H1 (cell line): ENCODE results near the gene SLC39A11. TPM values are rescaled to one million over a fixed set of nuclear protein-coding genes. Genes with fewer than 3 reads are reported as not detected.

ENCODE experiments used
- CTCF ChIA-PET: fragments of 300-600 bp; sonication (Branson Sonifier 250); formaldehyde crosslinking; loops from one replicate; lab custom pipeline; 2021; ENCODE audit not compliant: partially characterized antibody; lab: Charles Lee
- POLR2A ChIA-PET: fragments of 300-600 bp; sonication (Branson Sonifier 250); formaldehyde crosslinking; loops from one replicate; lab custom pipeline; 2021; ENCODE audit warnings: inconsistent platforms; ENCODE audit not compliant: partially characterized antibody; lab: Charles Lee
- DNase-seq, 2 experiments: peaks; one replicate each; pipeline versions ENCODE4 v3.0.0 to v3.0.0-alpha.2; 2010 to 2022; ENCODE audit warnings: low spot score in 2 of 2, low read depth in 1 of 2, mixed read lengths in 1 of 2
- FAIRE-seq: peaks from 2 replicates; lab custom pipeline; 2011; peaks lifted over from hg19 to GRCh38; lab: Jason Lieb, UNC
- H2AFZ ChIP-seq: 2 replicates; pipeline ENCODE4 v1.8.1; 2012; ENCODE audit warnings: low read length, inconsistent platforms
- H2AK5ac ChIP-seq: 2 replicates; pipeline ENCODE4 v1.6.1; 2013; ENCODE audit warnings: low read depth, low read length
- H2BK120ac ChIP-seq: replicated peaks from 2 replicates; pipeline ENCODE3; 2013; ENCODE audit warnings: low read depth, low read length, inconsistent platforms
- H2BK12ac ChIP-seq: 2 replicates; pipeline ENCODE4 v1.6.1; 2013; ENCODE audit warnings: low read depth, low read length
- H2BK15ac ChIP-seq: 2 replicates; pipeline ENCODE4 v1.6.1; 2013; ENCODE audit warnings: low read length
- H2BK20ac ChIP-seq: 2 replicates; pipeline ENCODE4 v1.6.1; 2013; ENCODE audit warnings: low read length
- H2BK5ac ChIP-seq: 2 replicates; pipeline ENCODE4 v1.6.1; 2013; ENCODE audit warnings: low read depth, low read length
- H3K14ac ChIP-seq: 2 replicates; pipeline ENCODE4 v1.6.1; 2013; ENCODE audit warnings: inconsistent platforms; ENCODE audit not compliant: insufficient read length
- H3K18ac ChIP-seq: 2 replicates; pipeline ENCODE4 v1.6.1; 2013; ENCODE audit warnings: low read length; ENCODE audit errors: extremely low read depth
- H3K23ac ChIP-seq: 2 replicates; pipeline ENCODE4 v1.6.1; 2013; ENCODE audit warnings: inconsistent platforms; ENCODE audit not compliant: insufficient read length
- H3K23me2 ChIP-seq: 2 replicates; pipeline ENCODE4 v1.6.1; 2013; ENCODE audit warnings: low read depth, low read length
- H3K27ac ChIP-seq: 2 replicates; pipeline ENCODE4 v1.6.1; 2011; ENCODE audit warnings: low read depth, low read length, inconsistent platforms
- H3K27me3 ChIP-seq, 4 experiments: replicated peaks in 1 of 4; 1 replicate in 1 of 4; 2 replicates in 3 of 4; pipeline versions ENCODE4 v1.6.1 to v1.8.1; 2011 to 2013; ENCODE audit warnings: low read length in 3 of 4, mild to moderate bottlenecking in 3 of 4, inconsistent platforms in 2 of 4, mixed read lengths in 2 of 4, moderate library complexity in 1 of 4; ENCODE audit not compliant: control insufficient read depth in 3 of 4, insufficient read depth in 3 of 4; ENCODE audit errors: extremely low read depth in 1 of 4
- H3K36me3 ChIP-seq, 4 experiments: 2 replicates each; pipeline versions ENCODE4 v1.6.1 to v1.8.1; 2011 to 2013; ENCODE audit warnings: mild to moderate bottlenecking in 4 of 4, low read length in 3 of 4, moderate library complexity in 2 of 4, control low read depth in 1 of 4, inconsistent platforms in 1 of 4; ENCODE audit not compliant: insufficient read depth in 4 of 4, control insufficient read depth in 2 of 4
- H3K4ac ChIP-seq: replicated peaks from 2 replicates; pipeline ENCODE3; 2013; ENCODE audit warnings: low read length, low read depth, mixed read lengths, inconsistent platforms; ENCODE audit not compliant: insufficient read length
- H3K4me1 ChIP-seq, 4 experiments: replicated peaks in 1 of 4; 1 replicate in 1 of 4; 2 replicates in 3 of 4; pipeline versions ENCODE4 v1.6.1 to v1.8.1; 2011 to 2013; ENCODE audit warnings: low read length in 3 of 4, inconsistent platforms in 2 of 4, mixed read lengths in 1 of 4; ENCODE audit not compliant: insufficient read depth in 4 of 4, control insufficient read depth in 3 of 4
- H3K4me2 ChIP-seq, 2 experiments: 2 replicates each; pipeline versions ENCODE4 v1.6.1 to v1.8.1; 2011 to 2013; ENCODE audit warnings: low read depth in 2 of 2, low read length in 2 of 2, control low read depth in 1 of 2, inconsistent platforms in 1 of 2, mild to moderate bottlenecking in 1 of 2; ENCODE audit not compliant: insufficient read depth in 1 of 2
- H3K4me3 ChIP-seq, 4 experiments: fragments of 200-600, 300-600 bp in 1 of 4; sonication (generic), shearing (Covaris generic), sonication (Bioruptor Twin) in 1 of 4; 2 replicates each; pipeline versions ENCODE4 v1.5.1 to v1.8.1; 2011 to 2016; ENCODE audit warnings: low read length in 4 of 4, low read depth in 3 of 4, control low read depth in 2 of 4, inconsistent platforms in 2 of 4, mild to moderate bottlenecking in 2 of 4, mixed read lengths in 1 of 4, moderate library complexity in 1 of 4; ENCODE audit not compliant: insufficient read depth in 2 of 4; ENCODE audit errors: extremely low read depth in 1 of 4
- H3K56ac ChIP-seq: replicated peaks from 2 replicates; pipeline ENCODE3; 2013; ENCODE audit warnings: low read depth, mild to moderate bottlenecking, mixed read lengths, low read length, inconsistent platforms; ENCODE audit not compliant: insufficient read length
- H3K79me1 ChIP-seq: 2 replicates; pipeline ENCODE4 v1.6.1; 2013; ENCODE audit warnings: low read depth, low read length, control low read depth
- H3K79me2 ChIP-seq, 2 experiments: 2 replicates each; pipeline versions ENCODE4 v1.6.1 to v1.8.1; 2012 to 2013; ENCODE audit warnings: low read length in 2 of 2, mild to moderate bottlenecking in 2 of 2, inconsistent platforms in 1 of 2; ENCODE audit not compliant: insufficient read depth in 2 of 2, control insufficient read depth in 1 of 2
- H3K9ac ChIP-seq, 4 experiments: replicated peaks in 1 of 4; 1 replicate in 1 of 4; 2 replicates in 3 of 4; pipeline versions ENCODE4 v1.6.1 to v1.8.1; 2011 to 2013; ENCODE audit warnings: low read depth in 3 of 4, low read length in 3 of 4, control low read depth in 2 of 4, mild to moderate bottlenecking in 2 of 4, moderate library complexity in 2 of 4, inconsistent platforms in 1 of 4; ENCODE audit errors: extremely low read depth in 1 of 4
- H3K9me3 ChIP-seq, 2 experiments: 2 replicates each; pipeline versions ENCODE4 v1.6.1 to v1.8.1; 2012 to 2013; ENCODE audit warnings: mild to moderate bottlenecking in 2 of 2, moderate library complexity in 2 of 2, control low read depth in 1 of 2, inconsistent platforms in 1 of 2, low read depth in 1 of 2, low read length in 1 of 2, mixed read lengths in 1 of 2; ENCODE audit not compliant: insufficient read depth in 2 of 2
- H4K20me1 ChIP-seq, 2 experiments: replicated peaks in 1 of 2; 2 replicates each; pipeline versions ENCODE3 to v1.8.1; 2011 to 2013; ENCODE audit warnings: inconsistent platforms in 2 of 2, low read length in 2 of 2, mild to moderate bottlenecking in 1 of 2; ENCODE audit not compliant: insufficient read depth in 2 of 2, control insufficient read depth in 1 of 2
- H4K5ac ChIP-seq: 2 replicates; pipeline ENCODE4 v1.6.1; 2013; ENCODE audit warnings: low read length, low read depth, mixed read lengths, inconsistent platforms; ENCODE audit not compliant: insufficient read length
- H4K8ac ChIP-seq: 2 replicates; pipeline ENCODE4 v1.8.0; 2013; ENCODE audit warnings: mild to moderate bottlenecking, moderate library complexity, low read length, inconsistent platforms; ENCODE audit not compliant: insufficient read depth; ENCODE audit errors: extremely low read depth
- H4K91ac ChIP-seq: replicated peaks from 2 replicates; pipeline ENCODE3; 2013; ENCODE audit warnings: low read length, mixed read lengths, inconsistent platforms; ENCODE audit not compliant: insufficient read length
- ASH2L ChIP-seq: fragments of 200-600, 300-600 bp; sonication (generic); IDR thresholded peaks from one replicate; pipeline ENCODE4 v1.7.1; 2017; ENCODE audit warnings: low read length
- BCL11A ChIP-seq, 2 experiments: IDR thresholded peaks; one replicate each; pipeline ENCODE4 v1.6.1; 2011; ENCODE audit warnings: low read depth in 2 of 2, low read length in 2 of 2, mild to moderate bottlenecking in 2 of 2
- BRCA1 ChIP-seq: IDR thresholded peaks from 2 replicates; pipeline ENCODE4 v1.6.1; 2012; ENCODE audit warnings: low read depth, low read length, improper control_type of control experiment
- CREB1 ChIP-seq: IDR thresholded peaks from 2 replicates; pipeline ENCODE4 v1.6.1; 2012; ENCODE audit warnings: inconsistent platforms
- CTBP2 ChIP-seq: IDR thresholded peaks from 2 replicates; pipeline ENCODE4 v1.7.0; 2011; ENCODE audit warnings: borderline replicate concordance, mild to moderate bottlenecking, moderate library complexity, mixed read lengths, low read length; ENCODE audit not compliant: insufficient read depth, insufficient read length
- GTF2F1 ChIP-seq: IDR thresholded peaks from 2 replicates; pipeline ENCODE4 v1.6.1; 2012; ENCODE audit warnings: low read depth, low read length, improper control_type of control experiment, borderline replicate concordance
- JUND ChIP-seq: IDR thresholded peaks from 2 replicates; pipeline ENCODE4 v1.6.1; 2011; ENCODE audit warnings: mild to moderate bottlenecking, improper control_type of control experiment, low read length
- KDM1A ChIP-seq: fragments of 200-600, 300-600 bp; sonication (generic); IDR thresholded peaks from 2 replicates; pipeline ENCODE4 v1.7.1; 2016; ENCODE audit warnings: mild to moderate bottlenecking, low read length, borderline replicate concordance
- POLR2A ChIP-seq, 2 experiments: IDR thresholded peaks; 1 replicate in 1 of 2; 2 replicates in 1 of 2; pipeline ENCODE4 v1.6.1; 2011; ENCODE audit warnings: low read depth in 2 of 2, low read length in 2 of 2, mild to moderate bottlenecking in 2 of 2; ENCODE audit errors: control extremely low read depth in 1 of 2
- SUZ12 ChIP-seq: fragments of 200-600 bp; sonication (generic); IDR thresholded peaks from 2 replicates; pipeline ENCODE4 v1.6.1; 2012; ENCODE audit warnings: mild to moderate bottlenecking, inconsistent platforms, low read length, moderate library complexity, mixed read lengths
- WGBS, 2 experiments: shearing (Covaris generic) in 1 of 2; methylation state at CpG; one replicate each; pipeline versions ENCODE4 v1.1.6 to v1.1.7; 2013 to 2015; ENCODE audit warnings: low lambda C conversion rate in 2 of 2, mixed read lengths in 2 of 2, inconsistent platforms in 1 of 2, low coverage in 1 of 2, missing lambda C conversion rate in 1 of 2; ENCODE audit not compliant: insufficient replicate concordance in 2 of 2, insufficient coverage in 1 of 2, insufficient read length in 1 of 2; ENCODE audit errors: extremely low coverage in 1 of 2, missing lambda C conversion rate in 1 of 2; 5-methylcytosine and 5-hydroxymethylcytosine counted together
- polyA plus RNA-seq, 7 experiments: library from polyadenylated mRNA; depleted of rRNA in 3 of 7; stranded (reverse) in 5 of 7; unstranded in 2 of 7; fragments of >200 nt in 5 of 7; fragments of 200-250 nt in 2 of 7; gene quantifications; 1 replicate in 5 of 7; 2 replicates in 1 of 7; 4 replicates in 1 of 7; pipeline versions ENCODE4 v1.2.1 to v1.2.3, GENCODE V29; 2011 to 2013; ENCODE audit warnings: missing spikeins in 2 of 7, mixed read lengths in 2 of 7
- total RNA-seq: library from RNA; stranded (reverse); fragmentation: NEBNext Ultra II Directional; extraction: Animal tissue kit (Norgen Biotek cat#: 25700); gene quantifications from 2 replicates; pipeline ENCODE4 v1.2.1, GENCODE V29; 2021
- TF ChIP-seq, protein P1 (sequence below): IDR thresholded peaks from 2 replicates; pipeline ENCODE4 v1.6.1; 2012; ENCODE audit warnings: low read length, inconsistent platforms

SLC39A11 gene
- total and polyA plus RNA-seq, 2 of the 8 experiments (the other 6 are each of a cell fraction or from before 2014, with no cell fraction given), result 12.2 to 19.6 TPM

DNA sequence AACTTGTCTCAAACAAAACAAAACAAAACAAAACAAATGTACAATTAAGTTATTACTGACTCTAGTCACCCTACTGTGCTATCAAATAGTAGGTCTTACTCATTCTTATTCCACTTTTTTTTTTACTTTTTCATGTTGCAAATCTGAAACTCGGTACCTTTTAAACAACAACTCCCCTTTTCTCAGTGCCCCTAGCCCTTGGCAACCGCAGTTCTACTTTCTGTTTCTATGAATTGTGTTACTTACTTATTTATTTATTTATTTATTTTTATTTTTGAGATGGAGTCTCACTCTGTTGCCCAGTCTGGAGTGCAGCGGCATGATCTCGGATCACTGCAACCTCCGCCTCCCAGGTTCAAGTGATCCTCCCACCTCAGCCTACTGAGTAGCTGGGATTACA is 104.0 kb downstream of the SLC39A11 start:
- FAIRE-seq, result no peak
- CTCF ChIA-PET, result interaction anchor here (1.3 to 4.6 kb wide), 2 partner anchors 168 to 201 kb away, joined by 3 to 41 read pairs; no protein-coding TSS in a partner anchor

More for the DNA sequence above, 104.0 kb downstream of the SLC39A11 start:
- no peak overlapping the region for H2BK5ac ChIP-seq
- no peak overlapping the region for H4K8ac ChIP-seq
- no peak overlapping the region for H3K14ac ChIP-seq
- no peaks in the 10 kb centered on the region for H3K36me3 ChIP-seq
- H3K23ac ChIP-seq, result no peak overlapping the region
- no peaks in the 10 kb centered on the region for H3K23me2 ChIP-seq
- no peak overlapping the region for H2BK120ac ChIP-seq
- no peak overlapping the region for H4K5ac ChIP-seq
- H3K56ac ChIP-seq, result no peak overlapping the region
- H3K9ac ChIP-seq, result no peak overlapping the region
- H2AK5ac ChIP-seq, result no peak overlapping the region
- no peak overlapping the region for H2BK20ac ChIP-seq
- H2BK12ac ChIP-seq, result no peak overlapping the region
- H3K27ac ChIP-seq, result no peak overlapping the region
- POLR2A ChIA-PET, result no interaction called here
- no peak overlapping the region for H3K18ac ChIP-seq
- H3K79me1 ChIP-seq, result no peaks in the 10 kb centered on the region
- no peak overlapping the region for H3K4me3 ChIP-seq
- TF ChIP-seq KDM1A, result no peak
- no peak for TF ChIP-seq GTF2F1
- no peak for TF ChIP-seq BCL11A (IDR thresholded peaks at IDR 0.05; ENCODE audit: low read depth in 2 of 2, low read length in 2 of 2)
- TF ChIP-seq, protein P1, sequence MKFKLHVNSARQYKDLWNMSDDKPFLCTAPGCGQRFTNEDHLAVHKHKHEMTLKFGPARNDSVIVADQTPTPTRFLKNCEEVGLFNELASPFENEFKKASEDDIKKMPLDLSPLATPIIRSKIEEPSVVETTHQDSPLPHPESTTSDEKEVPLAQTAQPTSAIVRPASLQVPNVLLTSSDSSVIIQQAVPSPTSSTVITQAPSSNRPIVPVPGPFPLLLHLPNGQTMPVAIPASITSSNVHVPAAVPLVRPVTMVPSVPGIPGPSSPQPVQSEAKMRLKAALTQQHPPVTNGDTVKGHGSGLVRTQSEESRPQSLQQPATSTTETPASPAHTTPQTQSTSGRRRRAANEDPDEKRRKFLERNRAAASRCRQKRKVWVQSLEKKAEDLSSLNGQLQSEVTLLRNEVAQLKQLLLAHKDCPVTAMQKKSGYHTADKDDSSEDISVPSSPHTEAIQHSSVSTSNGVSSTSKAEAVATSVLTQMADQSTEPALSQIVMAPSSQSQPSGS, result no peak
- no peak for TF ChIP-seq ASH2L
- no peak for TF ChIP-seq POLR2A (IDR thresholded peaks at IDR 0.05; ENCODE audit: control extremely low read depth in 1 of 2, low read depth in 2 of 2, low read length in 2 of 2)
- TF ChIP-seq CREB1, result no peak
- TF ChIP-seq BRCA1, result no peak
- TF ChIP-seq SUZ12, result no peak
- TF ChIP-seq JUND, result no peak
- no peak for TF ChIP-seq CTBP2
- H3K79me2 ChIP-seq, result no peaks in the 10 kb centered on the region
- H4K91ac ChIP-seq, result no peak overlapping the region
- H3K27me3 ChIP-seq, result no peaks in the 10 kb centered on the region
- H3K4ac ChIP-seq, result no peak overlapping the region
- H2BK15ac ChIP-seq, result no peak overlapping the region
- H3K9me3 ChIP-seq, result no peaks in the 10 kb centered on the region
- peaks cover 0 to 2% (median 0%) of the 10 kb centered on the region in 4 experiments; a peak in 2 of 7 replicates for H3K4me1 ChIP-seq
- no peaks in the 10 kb centered on the region for H4K20me1 ChIP-seq
- H2AFZ ChIP-seq, result no peak overlapping the region
- no peak overlapping the region for H3K4me2 ChIP-seq
- WGBS, 2 experiments, result 94% methylated on average over 5 of the region's 5 CpGs; no CpG with 5 or more reads in 1 of the 2 experiments
- DNase-seq, result no peak
